Coronary artery (tissue), 2 donors: Measurements from ENCODE around the gene FAM168A.
A peak's percentile ranks its signal among the peaks of the same experiment; 100 is the strongest.

Experiments used
- DNase-seq: peaks from one replicate; pipeline ENCODE4 v3.0.0-alpha.2; 2017; ENCODE audit warnings: low spot score
- H3K27ac ChIP-seq, 2 donors: fragments of 200-600 bp; sonication (generic); one replicate each; pipeline ENCODE4 v1.5.1; 2016 to 2019
- H3K4me3 ChIP-seq: fragments of 200-600 bp; sonication (generic); 2 replicates; pipeline ENCODE4 v1.5.1; 2016; ENCODE audit warnings: mild to moderate bottlenecking, moderate library complexity
- CTCF ChIP-seq: fragments of 200-600 bp; sonication (generic); IDR thresholded peaks from one replicate; pipeline ENCODE4 v1.5.1; 2019; ENCODE audit warnings: antibody characterized with exemption

The FAM168A gene

DNA sequence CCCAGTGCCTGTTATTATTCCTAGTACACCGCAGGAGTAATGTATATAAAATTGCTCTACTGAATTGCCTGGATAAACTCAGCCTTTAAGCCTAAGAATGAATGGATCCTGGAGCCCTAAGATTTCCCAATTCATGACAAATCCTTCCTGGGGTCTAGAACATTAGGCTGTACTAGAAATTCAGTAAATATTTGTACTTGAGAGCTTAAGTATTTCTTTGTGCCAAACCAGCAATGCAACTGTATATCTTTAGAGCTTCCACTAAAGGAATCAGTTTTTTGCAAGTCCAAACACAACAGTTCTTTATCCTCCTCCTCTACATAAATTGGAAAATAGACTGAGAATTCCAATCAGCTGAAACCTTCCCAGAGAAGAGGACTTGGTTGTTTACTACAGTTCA, 65.6 kb downstream of the FAM168A start:
- Histone ChIP-seq H3K4me3 (no peak overlapping the region), H3K27ac (no peak overlapping the region)
- TF ChIP-seq CTCF, result no peak
- no peak for DNase-seq

DNA sequence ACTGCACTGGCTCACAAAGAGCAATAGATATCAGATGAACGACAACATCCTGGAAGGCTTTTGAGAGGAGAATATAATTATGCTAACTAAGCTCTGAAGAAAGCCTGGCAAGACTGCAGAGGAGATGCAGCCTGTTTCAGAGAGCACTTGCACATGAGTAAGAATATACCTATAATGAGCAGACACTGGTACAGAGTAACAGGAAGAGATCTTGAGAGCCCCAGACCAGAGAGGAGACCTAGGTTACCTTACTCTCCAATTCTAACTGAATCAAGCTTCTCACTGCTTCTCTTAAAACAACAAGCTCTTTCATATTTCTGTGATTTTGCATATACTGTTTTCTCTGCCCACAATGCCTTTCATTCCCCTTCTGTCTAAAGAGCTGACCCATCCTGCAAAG, 66.5 kb downstream of the FAM168A start:
- H3K4me3 ChIP-seq, result no peak overlapping the region
- no peak for DNase-seq
- TF ChIP-seq CTCF, result no peak
- no peak overlapping the region for H3K27ac ChIP-seq

DNA sequence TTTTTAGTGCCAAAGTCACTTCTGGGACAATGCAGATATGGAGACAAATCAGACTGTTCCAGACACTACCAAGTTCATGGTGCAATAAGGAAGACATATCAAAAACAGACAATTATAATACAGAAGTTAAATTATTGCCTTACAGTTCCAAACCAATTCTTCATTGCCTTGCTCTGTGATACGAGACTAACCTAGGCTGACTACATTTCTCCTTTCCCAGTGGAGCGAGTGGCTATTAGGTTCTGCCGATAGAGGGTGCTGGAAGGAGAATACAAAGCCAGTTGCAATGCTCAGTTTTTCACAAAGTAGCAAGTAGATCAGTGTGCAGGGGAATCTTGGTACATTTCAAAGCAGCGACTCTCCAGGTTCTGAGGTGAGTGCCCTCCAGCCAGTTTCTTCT, 67.8 kb downstream of the FAM168A start:
- Histone ChIP-seq H3K27ac (no peak overlapping the region), H3K4me3 (no peak overlapping the region)
- no peak for TF ChIP-seq CTCF

GRCh38 chr11:73529204-73529530, 68.7 kb downstream of the FAM168A start:
- no peak for DNase-seq
- H3K4me3 ChIP-seq, result no peak overlapping the region
- no peak for TF ChIP-seq CTCF
- no peak overlapping the region for H3K27ac ChIP-seq

More for the DNA sequence above, 67.8 kb downstream of the FAM168A start:
- DNase-seq, result no peak

- peak overlapping the region; percentile 59 for H3K4me3 ChIP-seq
- TF ChIP-seq CTCF, result no peak
- H3K27ac ChIP-seq, result no peak overlapping the region
- DNase-seq, result no peak
Observed at GRCh38 chr11:73528483-73529203, 69.3 kb downstream of the FAM168A start.

DNA sequence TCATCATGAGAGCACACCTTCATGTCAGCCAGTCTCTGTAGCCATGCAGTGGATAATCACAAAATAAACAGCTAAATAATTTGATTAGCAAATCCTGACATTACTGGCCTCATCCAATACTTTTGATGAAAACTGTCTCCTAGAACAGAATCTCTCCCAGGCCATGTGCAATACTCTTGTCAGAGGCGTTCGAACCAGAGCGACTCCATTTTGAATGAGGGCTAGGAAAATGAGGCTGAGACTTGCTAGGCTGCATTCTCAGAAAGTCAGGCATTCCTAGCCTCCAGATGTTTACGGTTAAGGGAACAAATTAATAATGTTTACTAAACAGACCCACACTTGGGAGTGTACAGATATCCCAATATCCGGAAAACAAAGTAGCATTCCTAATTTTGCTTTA, 69.9 kb downstream of the FAM168A start:
- DNase-seq, result no peak
- TF ChIP-seq CTCF, result no peak
- Histone ChIP-seq H3K4me3 (peak overlapping the region; percentile 59), H3K27ac (no peak overlapping the region)

DNA sequence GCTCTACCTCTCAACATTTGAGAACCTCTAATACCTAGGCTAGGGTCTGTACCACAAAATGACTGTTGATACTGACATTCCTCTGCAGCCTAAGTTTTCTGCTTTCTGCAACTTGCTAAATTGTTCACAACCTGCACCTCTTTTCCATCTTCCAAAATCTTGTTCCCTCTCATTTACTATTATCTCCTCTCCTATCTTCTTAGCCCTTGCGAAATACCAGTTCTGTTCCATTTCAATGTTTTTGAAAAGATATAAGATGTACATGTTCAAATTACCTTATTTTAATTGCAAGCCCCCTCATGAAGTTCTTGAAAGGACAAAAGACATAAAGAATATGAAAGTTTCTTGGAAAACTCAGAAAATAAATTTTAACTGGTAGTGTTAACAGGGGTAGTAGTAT, 72.3 kb downstream of the FAM168A start:
- Histone ChIP-seq H3K4me3 (no peak overlapping the region), H3K27ac (no peak overlapping the region)
- TF ChIP-seq CTCF, result no peak
- no peak for DNase-seq
